Karpas-422 (cell line): ENCODE results near the gene STK24. TPM values are rescaled to one million over a fixed set of nuclear protein-coding genes. Genes with fewer than 3 reads are reported as not detected.
A peak's percentile ranks its signal among the peaks of the same experiment; 100 is the strongest.
"Not testable (repeated sequence)": the region's sequence is repeated elsewhere in the genome, so short reads cannot be mapped to it uniquely, and the experiment has no call there.

ENCODE experiments used
- DNase-seq: peaks from one replicate; pipeline ENCODE4 v3.0.0-alpha.2; 2015
- H2AFZ ChIP-seq: fragments of 200-600 bp; sonication (generic); 2 replicates; pipeline ENCODE4 v1.6.1; 2014; ENCODE audit warnings: antibody characterized with exemption, low read length, mixed read lengths
- H3K27ac ChIP-seq: fragments of 200-600 bp; sonication (generic); 2 replicates; pipeline ENCODE4 v1.5.1; 2014; ENCODE audit warnings: mild to moderate bottlenecking, low read length, moderate library complexity
- H3K27me3 ChIP-seq: fragments of 200-600 bp; sonication (generic); 2 replicates; pipeline ENCODE4 v1.6.1; 2014; ENCODE audit warnings: low read length, mixed read lengths
- H3K36me3 ChIP-seq: fragments of 200-600 bp; sonication (generic); 2 replicates; pipeline ENCODE4 v1.6.1; 2014; ENCODE audit warnings: low read length, mixed read lengths; ENCODE audit not compliant: insufficient read depth
- H3K4me1 ChIP-seq: fragments of 200-600 bp; sonication (generic); 2 replicates; pipeline ENCODE4 v1.6.1; 2014; ENCODE audit warnings: mild to moderate bottlenecking, low read length, mixed read lengths
- H3K4me2 ChIP-seq: fragments of 200-600 bp; sonication (generic); 2 replicates; pipeline ENCODE4 v1.6.1; 2014; ENCODE audit warnings: low read length, low read depth, mild to moderate bottlenecking; ENCODE audit not compliant: poor library complexity, severe bottlenecking
- H3K4me3 ChIP-seq: fragments of 200-600 bp; sonication (generic); 2 replicates; pipeline ENCODE4 v1.5.1; 2014; ENCODE audit warnings: mild to moderate bottlenecking, antibody characterized with exemption, low read length, mixed read lengths
- H3K79me2 ChIP-seq: fragments of 200-600 bp; sonication (generic); 2 replicates; pipeline ENCODE4 v1.6.1; 2014; ENCODE audit warnings: mild to moderate bottlenecking, low read length, mixed read lengths
- H3K9ac ChIP-seq: fragments of 200-600 bp; sonication (generic); 2 replicates; pipeline ENCODE4 v1.6.0; 2014; ENCODE audit warnings: low read length
- H3K9me2 ChIP-seq: fragments of 200-600 bp; sonication (generic), shearing (Covaris generic); replicated peaks from 2 replicates; pipeline ENCODE4 v1.6.0; 2014; ENCODE audit warnings: mild to moderate bottlenecking, low read length, moderate library complexity; ENCODE audit not compliant: insufficient read depth
- H3K9me3 ChIP-seq: fragments of 300-700, 200-600 bp; sonication (generic); 2 replicates; pipeline ENCODE4 v1.6.1; 2014; ENCODE audit warnings: low read length, mixed read lengths
- H4K20me1 ChIP-seq: fragments of 200-600 bp; sonication (generic); 2 replicates; pipeline ENCODE4 v1.6.1; 2014; ENCODE audit warnings: mild to moderate bottlenecking, antibody characterized with exemption, low read length, low read depth; ENCODE audit not compliant: insufficient read depth
- total RNA-seq: library from RNA; depleted of rRNA; stranded (reverse); fragments of >200 nt; shearing (Covaris generic); gene quantifications from 2 replicates; pipeline ENCODE4 v1.2.3, GENCODE V29; 2014; ENCODE audit warnings: low replicate concordance

Gene STK24
- total RNA-seq, 1 experiment from 2014 or later = 107 TPM

- H3K79me2 ChIP-seq = peaks cover 37% of the 10 kb centered on the region
These were observed 954 bp upstream of the STK24 start for GRCh38 chr13:98577836-98578285.

GRCh38 chr13:98576200-98576945, 534 bp downstream of the STK24 start:
- Histone ChIP-seq H3K27me3 (no peaks in the 10 kb centered on the region), H3K4me1 (peaks cover 45% of the 10 kb centered on the region), H3K9ac (peak overlapping the region; percentile 88), H3K27ac (peak overlapping the region; percentile 18; the same call in 1 of the 2 replicates), H3K36me3 (no peaks in the 10 kb centered on the region), H3K9me2 (no peaks in the 10 kb centered on the region), H2AFZ (no peak overlapping the region), H3K4me2 (peak overlapping the region; percentile 79), H4K20me1 (peaks cover 26% of the 10 kb centered on the region; the same call in 1 of the 2 replicates), H3K9me3 (no peaks in the 10 kb centered on the region), H3K4me3 (peak overlapping the region; percentile 73), H3K79me2 (peaks cover 52% of the 10 kb centered on the region)
- peak; percentile 79 for DNase-seq

More at GRCh38 chr13:98577836-98578285, 954 bp upstream of the STK24 start:
- no peak overlapping the region for H3K27ac ChIP-seq
- H4K20me1 ChIP-seq = peaks cover 21% of the 10 kb centered on the region; the same call in 1 of the 2 replicates
- peak overlapping the region; percentile 81 for H3K4me3 ChIP-seq
- no peak for DNase-seq
- no peaks in the 10 kb centered on the region for H3K27me3 ChIP-seq
- H3K4me1 ChIP-seq = peaks cover 41% of the 10 kb centered on the region
- H2AFZ ChIP-seq = peak overlapping the region; percentile 36; the same call in 1 of the 2 replicates
- H3K36me3 ChIP-seq = no peaks in the 10 kb centered on the region
- peak overlapping the region; percentile 87 for H3K9ac ChIP-seq
- H3K4me2 ChIP-seq = peak overlapping the region; percentile 91
- H3K9me2 ChIP-seq = no peaks in the 10 kb centered on the region
- H3K9me3 ChIP-seq = no peaks in the 10 kb centered on the region

- Histone ChIP-seq H3K36me3 (no peaks in the 10 kb centered on the region), H3K4me1 (peaks cover 50% of the 10 kb centered on the region), H3K4me2 (peak overlapping the region; percentile 79), H3K27ac (peak overlapping the region; percentile 18; the same call in 1 of the 2 replicates), H3K9me2 (no peaks in the 10 kb centered on the region), H3K9ac (peak overlapping the region; percentile 88), H2AFZ (no peak overlapping the region), H3K27me3 (no peaks in the 10 kb centered on the region), H3K79me2 (peaks cover 57% of the 10 kb centered on the region), H3K4me3 (peak overlapping the region; percentile 73), H3K9me3 (no peaks in the 10 kb centered on the region), H4K20me1 (peaks cover 29% of the 10 kb centered on the region; the same call in 1 of the 2 replicates)
- DNase-seq = no peak
These were observed 1.1 kb downstream of the STK24 start for GRCh38 chr13:98575904-98576199.

DNA sequence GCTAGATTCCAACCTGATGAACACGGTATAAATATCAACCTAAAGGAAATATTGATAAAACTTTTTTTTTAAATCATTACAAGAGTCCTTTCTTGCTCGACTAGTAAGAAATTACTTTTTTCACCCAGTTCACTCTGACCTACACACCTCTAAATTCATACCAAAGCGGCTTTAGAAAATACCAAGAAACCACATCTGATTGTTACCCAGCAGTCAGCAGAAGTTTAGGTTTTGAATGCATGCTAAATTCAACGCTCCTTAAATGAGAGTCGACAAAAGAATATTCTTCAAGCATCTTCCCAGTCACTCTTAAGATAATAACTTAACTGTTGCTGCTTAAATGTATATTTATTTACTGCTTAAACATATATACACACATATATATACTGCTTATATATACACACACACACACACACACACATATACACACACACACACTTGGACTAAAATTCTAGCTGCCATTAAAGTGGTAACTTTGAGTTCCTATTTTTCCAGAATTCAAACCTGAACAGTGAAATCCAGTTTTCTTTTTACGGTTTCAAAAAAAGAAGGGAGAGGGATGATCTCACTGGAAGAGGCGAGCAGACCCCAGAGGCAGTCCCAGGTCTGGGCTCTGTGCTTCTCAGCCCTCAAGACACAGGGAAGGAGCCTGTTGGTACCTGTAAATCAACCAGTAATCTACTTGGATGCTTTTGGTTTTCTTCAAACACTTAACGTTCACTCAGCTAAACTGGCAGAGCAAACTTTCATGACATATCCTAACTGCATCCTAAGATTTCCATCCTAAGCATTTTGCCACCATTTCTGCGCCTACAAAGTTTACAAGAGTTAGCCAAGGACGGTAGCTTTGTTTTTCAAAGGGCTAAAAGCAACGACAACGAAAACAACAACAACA, 1.7 kb downstream of the STK24 start:
- Histone ChIP-seq H2AFZ (no peak overlapping the region), H3K27ac (peak overlapping the region; percentile 18), H3K4me2 (peak overlapping the region; percentile 79), H3K36me3 (no peaks in the 10 kb centered on the region), H3K9me2 (no peaks in the 10 kb centered on the region), H3K9me3 (no peaks in the 10 kb centered on the region), H3K27me3 (no peaks in the 10 kb centered on the region), H3K79me2 (peaks cover 63% of the 10 kb centered on the region), H3K4me3 (peak overlapping the region; percentile 73), H4K20me1 (peaks cover 29% of the 10 kb centered on the region; the same call in 1 of the 2 replicates), H3K9ac (peak overlapping the region; percentile 88), H3K4me1 (peaks cover 56% of the 10 kb centered on the region)
- DNase-seq = no peak

DNA sequence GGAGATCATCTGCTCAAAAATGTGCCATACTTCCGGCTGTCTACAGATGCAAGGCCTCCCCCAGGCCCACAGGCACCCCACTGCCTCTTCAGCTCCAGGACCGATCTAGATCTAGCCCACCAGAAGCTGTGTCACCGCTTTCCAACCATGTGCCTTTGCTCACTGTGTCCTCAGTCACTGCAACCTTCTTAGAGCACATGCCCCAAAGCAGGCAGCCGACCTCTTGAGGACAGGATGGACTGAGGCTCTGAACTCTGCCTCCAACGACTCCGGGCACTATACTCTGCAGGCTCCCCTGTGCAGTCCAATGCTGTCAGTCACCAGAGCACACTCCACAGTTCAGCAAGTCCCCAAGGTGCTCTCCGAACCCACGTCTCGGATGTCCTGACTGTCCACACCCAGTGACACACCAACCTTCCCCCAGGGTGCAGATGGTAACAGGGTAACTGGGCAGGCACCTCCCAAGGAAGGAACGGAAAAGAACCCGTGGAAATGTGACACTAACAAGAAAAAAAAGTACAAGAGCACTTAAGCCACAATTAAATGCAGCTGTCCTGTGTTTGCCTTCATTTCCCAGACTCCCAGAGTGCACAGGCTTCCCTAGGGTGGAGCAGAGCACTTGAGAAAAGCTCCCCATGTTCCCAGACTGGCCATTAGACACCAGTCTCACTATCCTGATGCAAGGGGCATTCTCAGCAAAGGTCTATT, 4.8 kb downstream of the STK24 start:
- no peak overlapping the region for H2AFZ ChIP-seq
- no peaks in the 10 kb centered on the region for H3K36me3 ChIP-seq
- H3K9ac ChIP-seq = peak overlapping the region; percentile 64
- peak overlapping the region; percentile 58 for H3K4me3 ChIP-seq
- H3K27ac ChIP-seq = peak overlapping the region; percentile 96
- no peaks in the 10 kb centered on the region for H3K9me3 ChIP-seq
- H3K4me1 ChIP-seq = peaks cover 77% of the 10 kb centered on the region
- H3K9me2 ChIP-seq = no peaks in the 10 kb centered on the region
- peak; percentile 68 for DNase-seq
- H3K79me2 ChIP-seq = peaks cover 94% of the 10 kb centered on the region
- H3K27me3 ChIP-seq = no peaks in the 10 kb centered on the region
- peaks cover 40% of the 10 kb centered on the region for H4K20me1 ChIP-seq
- H3K4me2 ChIP-seq = peak overlapping the region; percentile 79

DNA sequence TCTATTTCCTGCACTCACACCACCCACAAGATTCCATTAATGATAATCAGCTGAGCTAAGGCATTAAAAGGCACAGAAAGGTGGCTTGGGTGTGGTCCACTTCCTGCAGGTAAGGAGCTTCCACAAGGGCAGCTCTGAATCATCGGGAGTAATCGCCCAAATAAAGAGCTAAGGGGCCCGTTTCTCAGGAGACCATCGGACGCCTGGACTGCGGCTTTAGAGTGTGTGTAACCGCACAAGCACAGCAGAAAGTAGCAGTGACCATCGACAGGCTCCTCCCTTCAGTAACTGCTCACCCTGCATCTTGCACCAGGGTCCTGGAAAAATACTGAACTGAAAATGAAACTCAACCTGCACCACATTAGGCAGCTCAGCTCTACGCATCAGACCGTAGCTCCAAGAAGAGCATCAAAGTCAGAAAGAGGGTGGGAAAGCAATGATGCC, 6.0 kb downstream of the STK24 start:
- Histone ChIP-seq H3K27ac (peak overlapping the region; percentile 96), H3K4me1 (peaks cover 88% of the 10 kb centered on the region), H4K20me1 (peaks cover 46% of the 10 kb centered on the region), H3K4me2 (peak overlapping the region; percentile 79), H3K9ac (peak overlapping the region; percentile 64), H3K4me3 (peak overlapping the region; percentile 58), H3K36me3 (no peaks in the 10 kb centered on the region), H3K9me3 (no peaks in the 10 kb centered on the region), H3K79me2 (peaks cover 100% of the 10 kb centered on the region), H3K27me3 (no peaks in the 10 kb centered on the region), H2AFZ (no peak overlapping the region), H3K9me2 (no peaks in the 10 kb centered on the region)
- peak; percentile 86 for DNase-seq

GRCh38 chr13:98569494-98570367, 7.2 kb downstream of the STK24 start:
- Histone ChIP-seq H3K27ac (peak overlapping the region; percentile 96), H3K79me2 (peaks cover 100% of the 10 kb centered on the region), H3K4me1 (peaks cover 93% of the 10 kb centered on the region), H3K4me2 (peak overlapping the region; percentile 79), H4K20me1 (peaks cover 40% of the 10 kb centered on the region)
- DNase-seq, H3K36me3 ChIP-seq, H3K9ac ChIP-seq, H3K9me2 ChIP-seq, H3K4me3 ChIP-seq, H3K9me3 ChIP-seq, H3K27me3 ChIP-seq, H2AFZ ChIP-seq: not testable (repeated sequence)
